Endothelial cell of umbilical vein (primary cell): ENCODE results near the gene TMPRSS6. TPM values are rescaled to one million over a fixed set of nuclear protein-coding genes. Genes with fewer than 3 reads are reported as not detected.

ENCODE experiments used
- BruUV-seq: library from RNA; stranded (reverse); fragments of 400-500 nt; replicated peaks from 2 replicates; lab custom pipeline; 2021; lab: Mats Ljungman, UMichigan
- CTCF ChIA-PET: fragments of 300-600, 350-600 bp; sonication (Branson Sonifier 250); formaldehyde crosslinking; loops from one replicate; lab custom pipeline; 2021; ENCODE audit warnings: antibody characterized with exemption, inconsistent platforms; lab: Charles Lee
- POLR2A ChIA-PET: fragments of 300-600, 350-600 bp; sonication (Branson Sonifier 250); formaldehyde crosslinking; loops from one replicate; lab custom pipeline; 2021; ENCODE audit warnings: antibody characterized with exemption, inconsistent platforms; lab: Charles Lee
- DNase-seq: peaks from one replicate; pipeline ENCODE4 v3.0.0-alpha.2; 2011; ENCODE audit warnings: low read depth, low spot score
- FAIRE-seq: peaks from 2 replicates; lab custom pipeline; 2011; peaks lifted over from hg19 to GRCh38; lab: Jason Lieb, UNC
- H2AFZ ChIP-seq: 2 replicates; pipeline ENCODE4 v1.6.0; 2012; ENCODE audit warnings: low read depth, low read length, control low read depth, inconsistent platforms
- H3K27ac ChIP-seq: 2 replicates; pipeline ENCODE4 v1.5.1; 2011; ENCODE audit warnings: low read depth, mild to moderate bottlenecking, control low read depth, low read length, moderate library complexity; ENCODE audit not compliant: insufficient read depth
- H3K27me3 ChIP-seq, 2 experiments: 2 replicates each; pipeline versions ENCODE4 v1.6.0 to v1.6.1; 2011; ENCODE audit warnings: low read length in 2 of 2, mixed read lengths in 1 of 2; ENCODE audit not compliant: control insufficient read depth in 2 of 2, insufficient read depth in 2 of 2
- H3K36me3 ChIP-seq, 2 experiments: 2 replicates in 1 of 2; 3 replicates in 1 of 2; pipeline ENCODE4 v1.5.1; 2011; ENCODE audit warnings: low read length in 2 of 2, mild to moderate bottlenecking in 1 of 2, moderate library complexity in 1 of 2; ENCODE audit not compliant: control insufficient read depth in 2 of 2, insufficient read depth in 2 of 2; ENCODE audit errors: extremely low read depth in 1 of 2
- H3K4me1 ChIP-seq: 3 replicates; pipeline ENCODE4 v1.5.1; 2011; ENCODE audit warnings: mild to moderate bottlenecking, low read length; ENCODE audit not compliant: control insufficient read depth, insufficient read depth; ENCODE audit errors: extremely low read depth
- H3K4me2 ChIP-seq: 2 replicates; pipeline ENCODE4 v1.6.1; 2011; ENCODE audit warnings: low read length, control low read depth, mixed read lengths; ENCODE audit not compliant: insufficient read depth
- H3K4me3 ChIP-seq, 3 experiments: fragments of 200-600 bp in 1 of 3; sonication (generic), shearing (Covaris generic) in 1 of 3; replicated peaks in 1 of 3; 2 replicates each; pipeline ENCODE4 v1.5.1; 2011 to 2016; ENCODE audit warnings: control low read depth in 3 of 3, low read length in 3 of 3, mild to moderate bottlenecking in 2 of 3, inconsistent platforms in 1 of 3, low read depth in 1 of 3, moderate library complexity in 1 of 3; ENCODE audit not compliant: insufficient read depth in 1 of 3
- H3K79me2 ChIP-seq: 2 replicates; pipeline ENCODE4 v1.6.0; 2012; ENCODE audit warnings: low read length, inconsistent platforms; ENCODE audit not compliant: control insufficient read depth, insufficient read depth
- H3K9ac ChIP-seq: replicated peaks from 2 replicates; pipeline ENCODE3; 2011; ENCODE audit warnings: low read length, control low read depth; ENCODE audit not compliant: insufficient read depth; ENCODE audit errors: extremely low read depth
- H3K9me1 ChIP-seq: replicated peaks from 3 replicates; pipeline ENCODE4 v1.6.0; 2011; ENCODE audit warnings: mild to moderate bottlenecking, low read length; ENCODE audit not compliant: control insufficient read depth, insufficient read depth; ENCODE audit errors: extremely low read depth
- H3K9me3 ChIP-seq: replicated peaks from 2 replicates; pipeline ENCODE4 v1.5.1; 2012; ENCODE audit warnings: low read length, inconsistent platforms; ENCODE audit not compliant: control insufficient read depth, insufficient read depth
- H4K20me1 ChIP-seq: replicated peaks from 2 replicates; pipeline ENCODE3; 2011; ENCODE audit warnings: mild to moderate bottlenecking, low read length; ENCODE audit not compliant: control insufficient read depth, insufficient read depth; ENCODE audit errors: extremely low read depth
- CTCF ChIP-seq, 2 donors: IDR thresholded peaks; 1 replicate in 1 of 2; 2 replicates in 1 of 2; pipeline ENCODE4 v1.5.1; 2011; ENCODE audit warnings: low read length in 2 of 2, mild to moderate bottlenecking in 2 of 2, moderate library complexity in 2 of 2, control low read depth in 1 of 2, inconsistent platforms in 1 of 2, low read depth in 1 of 2; ENCODE audit not compliant: insufficient read depth in 1 of 2; ENCODE audit errors: extremely low read depth in 1 of 2
- EZH2 ChIP-seq: IDR thresholded peaks from 2 replicates; pipeline ENCODE4 v1.6.1; 2012; ENCODE audit warnings: borderline replicate concordance, low read depth, mild to moderate bottlenecking, moderate library complexity, low read length, inconsistent platforms; ENCODE audit not compliant: severe bottlenecking
- FOS ChIP-seq: IDR thresholded peaks from 2 replicates; pipeline ENCODE4 v1.6.1; 2011; ENCODE audit warnings: mild to moderate bottlenecking, low read length, moderate library complexity, borderline replicate concordance; ENCODE audit not compliant: insufficient read depth
- GATA2 ChIP-seq: IDR thresholded peaks from 2 replicates; pipeline ENCODE4 v1.7.0; 2011; ENCODE audit warnings: low read depth, mild to moderate bottlenecking, moderate library complexity, mixed read lengths, low read length; ENCODE audit not compliant: insufficient read length, insufficient read depth
- JUN ChIP-seq: IDR thresholded peaks from 2 replicates; pipeline ENCODE4 v1.6.1; 2011; ENCODE audit warnings: borderline replicate concordance, low read depth; ENCODE audit not compliant: insufficient read length, insufficient read depth
- MAX ChIP-seq: IDR thresholded peaks from 2 replicates; pipeline ENCODE4 v1.6.1; 2011; ENCODE audit not compliant: insufficient read depth, insufficient read length
- MYC ChIP-seq: IDR thresholded peaks from one replicate; pipeline ENCODE4 v1.6.1; 2011; ENCODE audit warnings: mild to moderate bottlenecking, low read depth, low read length
- POLR2A ChIP-seq: IDR thresholded peaks from 2 replicates; pipeline ENCODE4 v1.6.1; 2012; ENCODE audit warnings: low read depth, mild to moderate bottlenecking, control low read depth, low read length
- POLR2AphosphoS5 ChIP-seq: IDR thresholded peaks from 2 replicates; pipeline ENCODE4 v1.6.1; 2012; ENCODE audit warnings: low read depth, mild to moderate bottlenecking, control low read depth, low read length, moderate library complexity; ENCODE audit not compliant: insufficient read depth
- dilution Hi-C: fragments of 300-500 bp; cut with MboI; formaldehyde crosslinking; loops from one replicate; pipeline ENCODE4 v1.15.0; 2019; ENCODE audit warnings: low sequenced_read_pairs; ENCODE audit not compliant: extremely low pct_ligation_motif_present
- intact Hi-C: fragments of 100-400 bp; cut with micrococcal nuclease; formaldehyde crosslinking; loops from one replicate; pipeline ENCODE4 v1.10.0; 2022
- polyA plus RNA-seq, 4 experiments: library from polyadenylated mRNA; depleted of rRNA in 3 of 4; stranded (reverse) in 3 of 4; unstranded in 1 of 4; fragments of >200 nt; gene quantifications; 2 replicates each; pipeline versions ENCODE4 v1.2.1 to v1.2.3, GENCODE V29; 2011 to 2012; ENCODE audit warnings: missing spikeins in 1 of 4
- total RNA-seq: library from RNA; stranded (reverse); gene quantifications from 2 replicates; pipeline ENCODE4 v1.2.3, GENCODE V29; 2021

The TMPRSS6 gene
- total and polyA plus RNA-seq, 2 donors (not counting 3 experiments of a cell fraction or from before 2014, with no cell fraction given): not detected

GRCh38 chr22:37023743-37024338 lies 85.7 kb downstream of the TMPRSS6 start:
- DNase-seq (no peak), FAIRE-seq (no peak)
- Histone ChIP-seq H3K4me2 (no peak overlapping the region), H4K20me1 (no peaks in the 10 kb centered on the region), H3K9me1 (no peaks in the 10 kb centered on the region), H3K4me3 (no peak overlapping the region), H3K27ac (no peak overlapping the region), H3K36me3 (peaks cover under 1 to 30% of the 10 kb centered on the region in 2 experiments), H3K4me1 (peaks cover 4% of the 10 kb centered on the region), H2AFZ (no peak overlapping the region), H3K79me2 (peaks cover 18% of the 10 kb centered on the region), H3K9ac (no peak overlapping the region), H3K27me3 (no peaks in the 10 kb centered on the region), H3K9me3 (no peaks in the 10 kb centered on the region)
- no TSS peak for BruUV-seq
- ChIA-PET POLR2A (no interaction called here), CTCF (interaction anchor here (6.1 to 6.7 kb wide), 3 partner anchors 7 to 20 kb away, joined by 33 to 57 read pairs (median 38); no protein-coding TSS in a partner anchor)
- intact Hi-C loops: no loop called here
- TF ChIP-seq MAX (no peak), FOS (no peak), MYC (no peak), GATA2 (no peak), CTCF (IDR thresholded peaks at IDR 0.05; ENCODE audit: extremely low read depth in 1 of 2, insufficient read depth in 1 of 2, low read depth in 1 of 2, low read length in 2 of 2) (no peak), EZH2 (no peak), JUN (no peak), POLR2A (no peak), POLR2AphosphoS5 (no peak)
- dilution Hi-C loops: no loop called here
